ENCODE results near the gene SLC25A44. TPM values are rescaled to one million over a fixed set of nuclear protein-coding genes. Genes with fewer than 3 reads are reported as not detected.

SLC25A44 gene
- polyA plus RNA-seq, 1 donor, result 35.4 TPM

Other genes with a start within 250 kb of the SLC25A44 start
- 51.2 TPM for gene ARHGEF2, start 215.6 kb upstream of the SLC25A44 start, polyA plus RNA-seq
- 281 TPM for gene SSR2, start 173.2 kb upstream of the SLC25A44 start, polyA plus RNA-seq
- gene UBQLN4, start 140.3 kb upstream of the SLC25A44 start, polyA plus RNA-seq, result 43.9 TPM
- 64.0 TPM for gene LAMTOR2, start 139.3 kb upstream of the SLC25A44 start, polyA plus RNA-seq
- 174 TPM for gene RAB25, start 132.9 kb upstream of the SLC25A44 start, polyA plus RNA-seq
- 8.4 TPM for gene MEX3A, start 111.6 kb upstream of the SLC25A44 start, polyA plus RNA-seq
- gene LMNA, start 79.4 kb upstream of the SLC25A44 start, polyA plus RNA-seq, result 138 TPM
- 6.4 TPM for gene SEMA4A, start 40.5 kb upstream of the SLC25A44 start, polyA plus RNA-seq
- gene PMF1, start 18.9 kb downstream of the SLC25A44 start, polyA plus RNA-seq, result 63.4 TPM
- gene BGLAP, start 48.1 kb downstream of the SLC25A44 start, polyA plus RNA-seq, result 5.8 TPM
- gene PAQR6, start 54.0 kb downstream of the SLC25A44 start, polyA plus RNA-seq, result 12.9 TPM
- gene SMG5, start 88.7 kb downstream of the SLC25A44 start, polyA plus RNA-seq, result 57.3 TPM
- 7.3 TPM for gene TMEM79, start 90.2 kb downstream of the SLC25A44 start, polyA plus RNA-seq
- gene GLMP, start 101.6 kb downstream of the SLC25A44 start, polyA plus RNA-seq, result 170 TPM
- gene VHLL, start 105.2 kb downstream of the SLC25A44 start, polyA plus RNA-seq, result not detected
- 215 TPM for gene CCT3, start 144.2 kb downstream of the SLC25A44 start, polyA plus RNA-seq
- gene TSACC, start 144.4 kb downstream of the SLC25A44 start, polyA plus RNA-seq, result 0.81 TPM
- 35.4 TPM for gene RHBG, start 175.1 kb downstream of the SLC25A44 start, polyA plus RNA-seq

Data from large intestine (tissue), 1 donor.